PC-9 (cell line): ENCODE measurements around the gene CCDC85C. TPM values are rescaled to one million over a fixed set of nuclear protein-coding genes. Genes with fewer than 3 reads are reported as not detected.

ENCODE experiments used
- BruUV-seq: library from RNA; stranded (reverse); fragments of 400-500 nt; replicated peaks from 2 replicates; lab custom pipeline; 2021; lab: Mats Ljungman, UMichigan
- CTCF ChIA-PET: fragments of 300-600 bp; sonication (Branson Sonifier 250); formaldehyde crosslinking; loops from one replicate; lab custom pipeline; 2022; ENCODE audit warnings: antibody characterized with exemption; lab: Charles Lee
- POLR2A ChIA-PET: fragments of 300-600 bp; sonication (Branson Sonifier 250); formaldehyde crosslinking; loops from one replicate; lab custom pipeline; 2022; ENCODE audit warnings: antibody characterized with exemption; ENCODE audit not compliant: unreplicated experiment; lab: Charles Lee
- DNase-seq, 2 experiments: peaks; one replicate each; pipeline versions ENCODE4 v3.0.0 to v3.0.0-alpha.2; 2015 to 2022; ENCODE audit warnings: mixed read lengths in 1 of 2
- H2AFZ ChIP-seq: fragments of 200-600 bp; sonication (generic); 2 replicates; pipeline ENCODE4 v1.8.1; 2017; ENCODE audit warnings: antibody characterized with exemption
- H3F3A ChIP-seq: fragments of 200-600 bp; sonication (generic); 2 replicates; pipeline ENCODE4 v1.8.1; 2017; ENCODE audit warnings: antibody characterized with exemption, mild to moderate bottlenecking, low read depth; ENCODE audit not compliant: insufficient read depth
- H3K27ac ChIP-seq: fragments of 200-600 bp; sonication (generic); 2 replicates; pipeline ENCODE4 v1.6.1; 2016; ENCODE audit warnings: mixed run types
- H3K27me3 ChIP-seq: fragments of 200-600 bp; sonication (generic); 2 replicates; pipeline ENCODE4 v1.6.1; 2016; ENCODE audit warnings: low read depth, mixed run types; ENCODE audit not compliant: insufficient read depth
- H3K36me3 ChIP-seq: fragments of 200-600 bp; sonication (generic); 2 replicates; pipeline ENCODE4 v1.6.1; 2016; ENCODE audit warnings: low read depth, mixed run types
- H3K4me1 ChIP-seq: fragments of 200-600 bp; sonication (generic); replicated peaks from 2 replicates; pipeline ENCODE4 v1.6.1; 2016; ENCODE audit warnings: mixed run types; ENCODE audit not compliant: insufficient read depth
- H3K4me2 ChIP-seq: fragments of 200-600 bp; sonication (generic); 2 replicates; pipeline ENCODE4 v1.6.1; 2017; ENCODE audit warnings: mixed run types
- H3K4me3 ChIP-seq: fragments of 200-600 bp; sonication (generic); 2 replicates; pipeline ENCODE4 v1.6.1; 2016; ENCODE audit warnings: mixed run types
- H3K79me2 ChIP-seq: fragments of 200-600 bp; sonication (generic); 2 replicates; pipeline ENCODE4 v1.6.1; 2017; ENCODE audit warnings: low read depth, mixed run types
- H3K9me2 ChIP-seq: fragments of 200-600 bp; sonication (generic); 2 replicates; pipeline ENCODE4 v1.8.1; 2017; ENCODE audit warnings: mild to moderate bottlenecking; ENCODE audit not compliant: insufficient read depth
- H3K9me3 ChIP-seq: fragments of 200-600 bp; sonication (generic); 2 replicates; pipeline ENCODE4 v1.8.1; 2016; ENCODE audit warnings: low read depth; ENCODE audit not compliant: insufficient read depth
- H4K20me1 ChIP-seq: fragments of 200-600 bp; sonication (generic); 2 replicates; pipeline ENCODE4 v1.8.1; 2017; ENCODE audit not compliant: insufficient read depth
- CTCF ChIP-seq: fragments of 200-600 bp; sonication (generic); conservative IDR thresholded peaks from 2 replicates; pipeline ENCODE4 v1.6.1; 2017; ENCODE audit warnings: mixed run types, antibody characterized with exemption, mild to moderate bottlenecking, moderate library complexity
- EZH2 ChIP-seq: fragments of 200-600 bp; sonication (generic); IDR thresholded peaks from 2 replicates; pipeline ENCODE4 v1.8.0; 2017; ENCODE audit warnings: antibody characterized with exemption, low read depth
- intact Hi-C: fragments of 100-400 bp; cut with micrococcal nuclease; formaldehyde crosslinking; loops from one replicate; pipeline ENCODE4 v1.10.0; 2022; ENCODE audit not compliant: unreplicated experiment
- total RNA-seq: library from RNA; stranded (reverse); gene quantifications from 2 replicates; pipeline ENCODE4 v1.2.3, GENCODE V29; 2021

CCDC85C gene
- total RNA-seq, 1 experiment from 2014 or later = 21.2 TPM

GRCh38 chr14:99633918-99634317, 29.9 kb upstream of the CCDC85C start:
- no peaks in the 10 kb centered on the region for H3F3A ChIP-seq
- no peaks in the 10 kb centered on the region for H3K9me3 ChIP-seq
- POLR2A ChIA-PET = no interaction called here
- no peak overlapping the region for H3K4me3 ChIP-seq
- no peaks in the 10 kb centered on the region for H4K20me1 ChIP-seq
- TF ChIP-seq EZH2 (no peak), CTCF (no peak)
- H3K9me2 ChIP-seq = no peaks in the 10 kb centered on the region
- CTCF ChIA-PET = no interaction called here
- H3K4me1 ChIP-seq = no peaks in the 10 kb centered on the region
- no peak overlapping the region for H2AFZ ChIP-seq
- intact Hi-C loops = no loop called here
- H3K36me3 ChIP-seq = no peaks in the 10 kb centered on the region
- no peak overlapping the region for H3K27ac ChIP-seq
- no peaks in the 10 kb centered on the region for H3K27me3 ChIP-seq
- DNase-seq = no peak
- BruUV-seq = no TSS peak
- H3K4me2 ChIP-seq = no peak overlapping the region
- H3K79me2 ChIP-seq = no peaks in the 10 kb centered on the region

GRCh38 chr14:99633141-99633540, 29.1 kb upstream of the CCDC85C start:
- H4K20me1 ChIP-seq = no peaks in the 10 kb centered on the region
- H3K79me2 ChIP-seq = no peaks in the 10 kb centered on the region
- no peaks in the 10 kb centered on the region for H3K36me3 ChIP-seq
- no peak overlapping the region for H2AFZ ChIP-seq
- CTCF ChIA-PET = no interaction called here
- no peak overlapping the region for H3K27ac ChIP-seq
- H3K9me2 ChIP-seq = no peaks in the 10 kb centered on the region
- no peak for DNase-seq
- no peaks in the 10 kb centered on the region for H3F3A ChIP-seq
- no peak for TF ChIP-seq EZH2
- no peak for TF ChIP-seq CTCF
- POLR2A ChIA-PET = no interaction called here
- BruUV-seq = no TSS peak
- no peak overlapping the region for H3K4me2 ChIP-seq
- H3K4me3 ChIP-seq = no peak overlapping the region
- no peaks in the 10 kb centered on the region for H3K9me3 ChIP-seq
- no peaks in the 10 kb centered on the region for H3K4me1 ChIP-seq
- no peaks in the 10 kb centered on the region for H3K27me3 ChIP-seq
- intact Hi-C loops = no loop called here

GRCh38 chr14:99632410-99633035, 28.5 kb upstream of the CCDC85C start:
- intact Hi-C loops = no loop called here
- ChIA-PET POLR2A (no interaction called here), CTCF (no interaction called here)
- Histone ChIP-seq H3K27me3 (no peaks in the 10 kb centered on the region), H3K4me3 (no peak overlapping the region), H3K9me2 (no peaks in the 10 kb centered on the region), H3K4me2 (no peak overlapping the region), H3K36me3 (no peaks in the 10 kb centered on the region), H3K27ac (no peak overlapping the region), H3K79me2 (no peaks in the 10 kb centered on the region), H4K20me1 (no peaks in the 10 kb centered on the region), H3F3A (no peaks in the 10 kb centered on the region), H3K4me1 (no peaks in the 10 kb centered on the region), H2AFZ (no peak overlapping the region), H3K9me3 (no peaks in the 10 kb centered on the region)
- TF ChIP-seq CTCF = no peak
- no peak for TF ChIP-seq EZH2
- DNase-seq = no peak
- no TSS peak for BruUV-seq
